Activated CD4-positive, alpha-beta T cell treated with anti-CD3 and anti-CD28 coated beads for 4 hours (primary cell): ENCODE data around the gene TSGA10IP.
A peak's percentile ranks its signal among the peaks of the same experiment; 100 is the strongest.

Experiments used
- DNase-seq, 2 donors: peaks; one replicate each; pipeline ENCODE4 v3.0.0-alpha.2; 2020

Gene TSGA10IP

DNA sequence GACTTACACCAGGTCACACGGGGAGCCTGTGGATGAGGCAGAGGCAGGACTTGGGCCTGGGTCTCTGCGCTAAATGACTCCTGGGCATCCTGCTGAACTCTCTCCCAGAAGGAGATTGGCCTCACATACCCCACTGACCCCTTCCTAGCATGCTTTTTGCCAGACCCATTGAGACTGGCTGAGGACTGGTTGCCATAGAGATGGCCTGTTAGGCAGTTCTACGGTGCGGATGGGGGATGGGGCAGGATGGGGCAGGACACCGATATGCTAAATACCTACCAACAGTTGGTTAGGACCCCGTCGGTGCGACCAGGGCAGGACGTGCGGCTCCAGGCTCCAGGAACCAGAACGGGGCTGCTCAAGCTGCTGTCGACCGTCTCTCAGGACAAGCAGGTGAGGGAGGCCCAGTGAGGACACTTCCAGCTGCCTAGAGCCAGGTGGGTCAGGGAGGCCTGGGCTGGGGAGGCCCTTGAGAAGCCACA lies at the start of gene TSGA10IP:
Gene TSGA10IP (plus strand): TSS at position 51 of the 482 bp plus-strand sequence. CDS start 196 bp downstream, at position 247.
- no peak for DNase-seq

DNA sequence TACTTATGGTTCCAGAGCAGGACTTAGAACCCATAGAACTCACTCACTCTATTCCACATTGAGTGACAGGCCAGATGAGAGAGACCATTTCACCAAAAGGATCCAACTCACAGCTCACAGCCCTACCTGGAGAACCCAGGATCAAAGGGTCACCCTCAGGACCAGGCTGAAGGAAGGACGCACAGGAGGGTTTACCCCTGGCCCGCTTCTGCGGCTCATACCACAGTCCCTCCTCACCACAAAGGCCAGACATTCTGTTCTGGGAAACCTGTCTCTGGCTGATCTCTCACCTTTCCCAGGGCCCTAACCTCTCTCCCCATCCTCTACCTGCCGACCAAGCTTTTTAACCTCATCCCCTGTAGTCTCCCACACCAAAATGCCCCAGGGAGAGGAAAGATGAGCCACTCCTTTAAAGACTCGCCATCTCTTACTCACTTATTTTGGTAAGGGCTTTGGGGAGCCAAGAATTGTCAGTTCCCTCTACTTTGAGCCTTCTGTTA lies 49.7 kb upstream of the TSGA10IP start:
- DNase-seq: no peak

DNA sequence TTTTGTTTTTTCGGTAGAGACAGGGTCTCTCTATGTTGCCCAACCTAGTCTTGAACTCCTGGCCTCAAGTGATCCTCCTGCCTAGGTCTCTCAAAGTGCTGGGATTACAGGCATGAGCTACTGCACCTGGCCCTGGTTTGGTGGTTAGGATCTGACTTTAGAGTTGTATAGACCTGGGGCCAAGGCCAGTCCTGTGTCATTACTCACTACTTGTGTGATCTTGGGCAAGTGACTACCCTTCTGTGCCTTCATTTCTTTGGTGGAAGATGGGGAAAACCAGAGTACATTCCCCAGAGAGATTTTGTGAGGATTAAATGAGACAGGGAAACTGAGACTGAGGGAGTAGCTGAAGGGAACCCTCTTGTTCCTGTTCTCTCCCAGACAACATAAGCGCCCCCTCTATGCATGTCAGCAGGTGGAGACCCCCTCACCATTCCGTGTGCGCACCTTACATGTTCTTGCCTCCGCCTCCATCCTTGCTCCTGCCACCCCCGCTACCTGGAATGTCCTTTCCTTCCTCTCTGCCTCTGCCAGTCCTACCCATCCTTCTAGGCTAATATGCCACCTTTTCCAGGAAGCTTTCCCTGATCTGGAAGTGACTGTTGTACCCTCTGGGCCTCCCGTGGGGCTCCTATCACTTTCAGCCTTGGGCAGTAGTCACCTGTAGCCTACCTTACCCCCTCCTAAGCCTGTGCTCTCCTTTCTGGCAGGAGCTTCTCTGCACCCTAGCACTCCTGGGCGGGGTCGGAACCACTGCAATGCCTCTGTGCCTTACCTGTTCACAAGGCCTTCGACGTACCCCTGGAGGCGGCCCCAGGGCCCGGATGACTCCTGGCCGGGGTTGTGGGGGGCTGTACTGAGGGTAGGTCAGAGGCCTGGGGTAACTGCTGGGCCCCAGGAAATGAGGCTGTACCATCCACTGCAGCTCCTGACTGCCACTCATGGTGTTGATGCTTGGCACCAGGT lies 49.0 kb upstream of the TSGA10IP start:
- DNase-seq: no peak

DNA sequence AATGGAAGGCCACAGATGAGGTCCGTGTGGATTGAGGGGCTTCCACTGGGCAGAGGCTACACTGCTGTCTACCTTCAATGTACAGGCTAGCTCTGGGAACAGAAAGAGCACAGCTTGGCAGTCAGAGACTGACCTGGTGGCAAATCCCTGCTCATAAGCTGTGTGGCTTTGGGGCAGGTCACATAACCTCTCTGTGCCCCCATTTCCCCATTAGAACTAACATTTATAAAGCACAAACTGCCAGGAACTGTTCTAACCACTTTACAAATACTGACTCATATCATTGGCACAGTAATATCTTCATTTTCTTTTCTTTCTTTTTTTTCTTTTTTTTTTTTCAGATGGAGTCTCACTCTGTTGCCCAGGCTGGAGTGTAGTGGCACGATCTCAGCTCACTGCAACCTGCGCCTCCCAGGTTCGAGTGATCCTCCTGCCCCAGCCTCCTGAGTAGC lies 48.2 kb upstream of the TSGA10IP start:
- DNase-seq: no peak

DNA sequence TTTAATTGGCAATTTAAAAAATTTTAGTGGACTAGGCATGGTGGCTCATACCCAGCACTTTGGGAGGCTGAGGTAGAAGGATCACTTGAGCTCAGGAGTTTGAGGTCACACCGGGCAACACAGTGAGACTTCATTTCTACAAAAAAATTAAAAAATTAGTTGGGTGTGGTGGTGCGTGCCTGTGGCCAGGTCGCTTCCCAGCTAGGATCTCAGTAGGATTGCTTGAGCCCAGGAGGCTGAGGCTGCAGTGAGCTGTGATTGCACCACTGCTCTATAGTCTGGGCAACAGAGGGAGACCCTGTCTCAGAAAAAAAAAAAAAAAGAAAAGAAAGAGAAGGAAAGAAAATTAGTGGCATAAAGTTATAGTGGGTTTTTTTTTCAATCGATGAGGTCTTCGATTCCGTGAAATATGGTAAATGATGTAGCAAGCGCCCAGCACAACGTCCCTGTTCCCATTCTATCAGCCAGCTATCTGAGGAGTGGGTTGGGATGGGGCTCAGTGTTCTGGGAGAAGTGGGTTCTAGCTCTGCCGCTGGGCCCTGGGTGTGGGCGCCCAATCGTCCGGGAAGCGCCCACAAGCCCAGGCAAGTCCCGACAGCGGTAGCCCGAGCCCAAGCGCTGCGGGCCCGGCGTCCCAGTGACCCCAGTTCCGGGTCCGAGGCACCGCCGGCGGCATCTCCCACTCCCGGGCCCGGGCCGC lies 46.5 kb upstream of the TSGA10IP start:
- no peak for DNase-seq

DNA sequence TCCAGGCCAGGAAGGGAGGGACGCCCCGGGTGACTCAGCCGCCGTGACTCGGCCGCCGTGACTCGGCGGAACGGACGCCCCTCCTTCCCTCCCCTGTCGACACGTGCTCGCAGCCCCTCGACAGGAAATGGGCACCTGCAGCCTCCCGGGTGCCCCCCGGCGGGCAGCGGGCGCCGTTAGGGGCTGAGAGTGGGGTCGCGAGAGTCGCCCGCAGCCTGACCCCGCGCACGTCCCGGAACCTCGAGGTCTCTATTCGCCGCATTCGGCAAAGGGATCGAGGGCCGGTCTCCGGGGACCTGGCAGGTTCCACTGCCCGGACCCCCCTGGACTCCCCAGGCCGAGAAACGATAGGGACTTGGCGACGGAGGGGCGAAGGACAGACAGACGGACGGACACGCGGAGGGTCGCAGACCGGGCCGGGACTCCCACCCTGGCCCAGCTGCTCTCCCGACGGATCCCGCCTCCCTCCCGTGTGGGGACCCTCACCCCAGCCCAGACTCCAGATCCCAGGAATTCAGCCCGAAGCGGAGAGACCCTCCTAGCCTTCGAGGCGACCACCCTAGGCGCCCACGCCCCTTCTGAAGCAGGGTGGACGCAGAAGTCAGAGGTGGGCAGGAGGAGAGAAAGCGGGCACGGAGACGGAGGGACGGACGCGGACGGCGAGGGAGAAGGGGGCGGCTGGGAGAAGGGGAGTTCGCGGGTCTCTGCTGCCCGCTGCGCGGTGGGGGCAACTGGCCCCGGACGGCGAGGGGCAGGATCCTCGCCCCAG lies 45.7 kb upstream of the TSGA10IP start:
- DNase-seq: peak; percentile 72 to 79

DNA sequence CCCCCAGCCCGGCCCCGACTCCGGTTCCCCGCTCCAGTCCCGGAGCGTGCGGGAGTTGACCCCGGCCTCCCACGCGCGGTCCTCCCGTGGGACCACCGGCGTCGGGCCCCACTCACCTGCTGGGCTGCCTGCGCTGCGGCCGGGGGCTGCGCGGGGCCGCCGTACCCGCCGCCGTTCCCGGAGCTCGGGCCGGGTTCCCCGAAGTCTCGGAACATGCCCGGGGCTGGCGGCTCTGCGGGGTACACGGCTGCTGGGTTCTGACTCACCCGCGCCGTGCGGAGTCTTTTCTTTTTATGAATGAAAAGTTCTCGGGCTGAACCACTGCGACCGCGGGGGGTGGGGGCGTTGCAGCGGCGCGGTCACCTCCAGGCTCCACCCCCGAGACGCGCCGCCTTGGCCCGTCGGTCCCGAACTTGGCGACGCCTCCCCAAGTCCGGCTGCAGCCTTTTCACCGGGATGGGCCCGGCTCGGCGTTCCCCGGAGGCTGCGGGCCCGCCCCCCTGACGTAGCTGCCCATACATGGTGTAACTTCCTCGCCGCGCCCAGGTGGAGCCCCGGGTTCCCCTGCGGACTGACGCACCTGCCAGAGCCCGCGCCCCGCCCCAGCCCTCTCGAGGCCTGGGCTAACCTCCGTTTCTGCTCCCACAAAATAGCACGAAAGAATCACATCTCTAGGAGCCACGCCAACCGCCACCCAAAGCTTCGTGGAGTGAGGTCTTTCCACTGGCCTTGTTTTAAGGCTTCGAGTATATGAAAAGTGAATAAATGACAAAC lies 45.0 kb upstream of the TSGA10IP start, which contains the start of gene FOSL1:
Gene FOSL1 (minus strand): TSS at position 264 of the 774 bp plus-strand sequence. CDS start 49 bp downstream, at position 215.
- peak; percentile 96 for DNase-seq

DNA sequence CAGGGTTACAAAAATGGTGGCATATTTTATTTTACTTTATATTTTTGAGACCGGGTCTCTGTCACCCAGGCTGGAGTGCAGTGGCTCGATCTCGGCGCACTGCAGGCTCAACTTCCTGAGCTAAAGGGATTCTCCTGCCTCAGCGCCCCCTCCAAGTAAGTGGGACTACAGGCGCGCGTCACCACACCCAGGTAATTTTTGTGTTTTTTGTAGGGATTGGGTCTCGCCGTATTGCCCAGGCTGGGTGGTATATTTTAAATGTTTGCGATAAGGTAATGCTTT lies 44.4 kb upstream of the TSGA10IP start:
- no peak for DNase-seq

DNA sequence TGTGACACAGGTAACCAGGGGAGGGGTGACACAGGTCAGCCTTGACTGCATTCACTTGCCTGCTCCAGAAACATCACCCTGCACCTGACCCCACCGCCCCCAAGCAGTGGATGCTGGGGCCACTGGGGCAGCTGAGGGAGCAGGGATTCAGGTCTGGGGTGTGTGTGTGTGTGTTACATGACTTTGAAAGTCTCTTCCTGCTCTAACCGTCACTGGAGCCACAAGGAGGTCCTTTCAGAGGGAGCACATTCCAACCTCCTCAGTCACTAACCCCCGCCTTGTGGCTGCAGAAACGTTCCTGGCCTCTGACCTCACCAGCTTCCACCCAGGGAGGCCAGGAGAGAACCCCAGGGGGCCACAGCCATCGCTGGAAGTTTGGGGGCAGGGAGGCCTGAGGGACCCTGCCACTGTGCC lies 42.2 kb upstream of the TSGA10IP start:
- no peak for DNase-seq

DNA sequence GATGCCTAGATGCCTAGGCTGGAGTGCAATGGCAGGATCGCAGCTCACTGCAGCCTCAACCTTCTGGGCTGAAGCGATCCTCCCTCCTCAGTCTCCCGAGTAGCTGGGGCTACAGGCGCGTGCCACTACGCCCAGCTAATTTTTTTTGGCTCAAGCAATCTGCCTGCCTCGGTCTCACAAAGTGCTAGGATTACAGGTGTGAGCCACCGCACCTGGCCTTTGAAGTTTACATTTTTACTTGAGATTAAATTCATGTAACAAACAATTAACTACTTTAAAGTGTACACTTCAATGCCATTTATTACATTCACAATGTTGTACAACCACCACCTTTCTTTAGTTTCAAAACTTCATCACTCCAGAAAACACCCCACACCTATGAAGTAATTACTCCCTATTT lies 41.6 kb upstream of the TSGA10IP start:
- no peak for DNase-seq

DNA sequence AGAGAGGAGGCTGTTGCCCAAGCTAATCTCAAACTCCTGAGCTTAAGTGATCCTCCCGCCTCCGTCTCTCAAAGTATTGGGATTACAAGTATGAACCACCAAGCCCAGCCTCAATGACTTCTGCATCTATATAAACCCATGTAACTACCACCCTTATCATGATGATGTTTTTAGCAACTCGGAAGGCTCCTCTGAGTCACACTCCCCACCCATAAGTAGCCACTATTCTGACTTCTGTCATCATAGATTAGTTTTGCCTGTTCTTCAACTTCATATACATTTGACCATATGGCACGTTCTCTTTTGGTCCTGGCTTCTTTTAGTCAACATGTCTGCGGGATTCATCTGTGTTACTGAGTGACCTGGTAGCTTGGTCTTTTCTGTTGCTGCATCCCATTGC lies 38.7 kb upstream of the TSGA10IP start:
- no peak for DNase-seq

DNA sequence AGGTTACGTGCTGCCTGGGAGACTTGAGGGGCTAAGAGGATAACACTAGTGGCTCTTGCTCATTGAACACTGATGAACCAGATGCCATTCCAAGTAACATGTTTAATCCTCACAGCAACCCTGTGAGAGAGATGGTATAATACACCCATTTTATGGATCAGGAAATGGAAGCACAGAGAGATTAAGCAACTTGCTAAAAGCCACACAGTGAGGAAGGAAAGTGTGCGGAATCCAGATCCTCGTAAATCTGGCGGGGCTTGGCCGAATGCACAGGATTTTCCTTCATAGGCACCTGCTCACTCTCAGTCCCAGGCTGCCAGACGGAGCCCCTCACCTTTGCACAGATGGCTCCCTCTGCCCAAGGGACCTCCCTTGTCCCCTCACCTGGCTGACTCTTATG lies 37.4 kb upstream of the TSGA10IP start:
- no peak for DNase-seq

DNA sequence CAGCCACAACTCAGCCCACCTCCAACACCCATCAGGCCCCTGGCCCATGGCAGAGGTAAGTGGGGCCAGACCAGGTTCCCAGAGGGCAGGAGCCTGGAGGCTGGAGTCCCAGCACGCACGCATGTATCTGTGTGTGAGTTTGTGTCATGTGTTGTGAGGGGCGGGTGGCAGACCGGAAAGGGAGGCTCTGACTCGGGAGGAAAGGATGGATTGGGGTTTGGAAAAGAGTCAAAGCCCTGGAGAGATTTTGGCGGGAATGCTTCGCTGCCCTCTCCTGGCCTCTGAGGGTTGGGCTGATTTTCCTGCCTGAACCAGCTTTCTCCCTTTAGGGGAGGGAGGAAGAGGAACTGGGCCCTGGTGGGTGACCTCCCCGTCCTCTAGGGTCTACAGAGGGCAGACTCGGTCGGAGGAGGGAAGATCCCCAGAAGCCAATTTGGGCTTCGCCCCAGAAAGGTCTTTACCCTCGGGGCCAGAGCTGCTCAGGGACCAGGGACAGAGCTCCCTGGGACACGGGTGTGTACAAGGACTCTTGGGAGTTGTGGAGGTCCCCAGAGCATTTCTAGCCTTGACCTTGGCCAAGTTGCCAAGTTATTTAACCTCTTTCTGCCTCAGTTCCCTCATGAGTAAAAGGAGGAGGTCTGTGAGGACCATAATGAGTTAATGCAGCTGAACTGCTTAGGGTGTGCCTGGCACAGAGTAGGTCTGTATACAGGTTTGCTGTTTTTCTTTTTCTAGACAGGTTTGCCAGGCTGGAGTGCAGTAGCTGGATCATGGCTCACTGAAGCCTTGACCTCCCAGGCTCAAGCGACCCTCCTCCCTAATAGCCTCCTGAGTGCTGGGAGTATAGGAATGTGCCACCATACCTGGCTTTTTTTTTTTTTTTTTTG lies 33.4 kb upstream of the TSGA10IP start:
- no peak for DNase-seq

DNA sequence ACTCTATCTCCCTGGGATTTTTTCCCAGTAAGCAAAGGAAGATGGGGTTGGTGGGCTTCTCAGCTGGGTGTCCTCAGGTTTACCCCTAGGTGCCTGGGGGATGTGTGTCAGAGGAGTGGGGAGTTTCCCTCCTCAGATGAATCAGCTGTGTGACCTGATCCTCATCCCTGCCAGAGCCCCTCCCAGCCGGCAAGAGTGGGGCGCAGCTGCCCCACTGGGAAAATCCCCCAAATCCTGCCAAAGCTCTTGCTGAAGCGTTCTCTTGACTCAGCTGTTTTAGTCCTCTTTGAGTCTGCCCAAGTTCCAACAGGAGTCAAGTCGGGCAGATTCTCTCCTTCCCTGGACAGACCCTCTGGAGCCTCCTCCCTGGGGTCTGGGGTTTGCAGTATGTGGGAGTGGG lies 32.4 kb upstream of the TSGA10IP start:
- no peak for DNase-seq

DNA sequence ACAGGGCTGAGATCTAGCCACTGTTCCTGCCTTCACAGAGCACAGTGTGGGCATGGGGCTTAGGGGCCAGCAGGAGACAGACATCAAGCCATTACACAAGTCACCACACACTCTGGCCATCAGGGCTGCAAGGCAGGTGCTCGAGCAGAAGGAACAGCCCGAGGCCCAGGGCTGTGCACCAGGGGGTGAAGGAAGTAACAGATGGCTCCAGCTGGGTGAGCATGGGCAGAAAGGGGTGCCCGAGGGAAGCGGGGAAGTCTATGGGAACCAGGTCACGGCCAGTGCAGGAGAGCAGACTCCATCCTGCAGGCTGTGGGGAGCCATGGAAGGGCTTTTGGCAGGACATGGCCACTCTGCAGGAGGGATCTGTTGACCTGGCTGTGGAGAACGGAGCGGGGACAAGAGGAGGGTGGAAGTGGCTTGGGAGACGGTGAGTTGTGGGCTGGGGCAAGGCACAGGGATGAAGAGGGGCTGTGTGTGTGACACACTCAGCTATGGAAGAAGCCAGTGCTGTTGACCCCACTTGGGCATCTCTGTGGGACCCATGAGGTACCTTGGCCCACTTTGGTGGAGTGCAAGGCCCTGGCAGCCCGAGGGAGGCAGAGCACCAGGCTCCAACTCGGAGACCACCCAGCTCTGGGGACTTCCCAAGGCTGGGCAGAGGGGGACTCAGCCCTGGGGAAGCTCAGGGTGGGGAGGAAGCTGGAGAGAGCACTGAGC lies 30.0 kb upstream of the TSGA10IP start:
- DNase-seq: no peak

DNA sequence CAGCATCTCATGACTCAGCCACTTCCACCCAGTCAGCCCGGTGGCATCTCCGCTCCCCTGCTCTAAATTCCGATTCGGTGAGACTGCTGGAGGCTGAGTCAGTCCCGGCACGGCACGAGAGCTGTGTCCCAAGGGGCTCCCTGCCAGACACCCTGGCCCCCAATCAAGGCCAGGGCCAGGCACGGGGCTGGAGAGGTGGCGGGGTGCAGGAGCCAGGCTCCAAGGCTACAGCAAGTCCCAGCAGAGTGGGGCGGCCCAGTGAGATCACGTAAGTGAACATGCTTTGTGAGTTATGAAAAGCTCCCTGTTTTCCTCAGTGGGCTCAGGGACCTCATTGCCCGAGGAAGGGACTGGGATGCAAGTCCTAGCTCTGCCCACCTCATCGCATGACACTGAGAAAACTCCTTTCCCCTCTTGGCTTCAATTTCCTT lies 29.4 kb upstream of the TSGA10IP start:
- no peak for DNase-seq

DNA sequence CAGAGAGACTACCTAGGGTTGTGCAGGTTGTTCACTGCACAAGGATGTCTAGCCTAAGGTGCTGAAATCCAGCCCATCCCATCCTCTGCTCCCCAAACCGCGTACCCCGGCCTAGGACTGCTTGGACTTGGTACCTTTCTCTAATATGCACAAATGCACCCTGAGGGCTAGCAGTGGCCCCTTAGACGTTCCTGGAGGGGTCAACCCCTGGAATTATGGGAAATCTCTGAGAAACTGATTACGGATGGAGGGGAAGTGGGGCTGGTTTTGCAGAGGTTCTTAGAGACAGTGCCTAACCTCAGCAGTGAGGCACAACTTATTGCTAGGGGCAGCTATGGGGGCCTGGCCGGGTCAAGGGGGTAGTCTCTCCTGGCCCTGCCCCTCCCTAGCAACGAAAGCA lies 28.9 kb upstream of the TSGA10IP start:
- no peak for DNase-seq

DNA sequence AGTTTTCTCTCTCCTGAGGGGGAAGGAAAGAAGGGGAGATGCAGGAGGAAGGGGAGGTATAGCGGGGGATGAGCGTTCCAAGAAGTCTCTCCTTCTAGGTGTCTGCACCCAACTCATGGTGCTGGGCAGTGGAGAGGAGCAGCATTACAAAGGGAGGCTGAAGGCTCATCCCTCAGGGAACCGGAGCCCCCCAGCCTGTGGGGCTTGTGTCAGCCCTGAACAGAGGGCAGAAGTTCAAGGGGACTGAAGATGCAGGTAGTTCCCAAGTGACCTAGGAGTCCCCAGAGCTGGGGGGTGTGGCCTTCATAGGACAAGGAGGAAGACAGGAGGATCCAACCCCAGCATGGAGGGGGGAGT lies 28.2 kb upstream of the TSGA10IP start:
- no peak for DNase-seq

DNA sequence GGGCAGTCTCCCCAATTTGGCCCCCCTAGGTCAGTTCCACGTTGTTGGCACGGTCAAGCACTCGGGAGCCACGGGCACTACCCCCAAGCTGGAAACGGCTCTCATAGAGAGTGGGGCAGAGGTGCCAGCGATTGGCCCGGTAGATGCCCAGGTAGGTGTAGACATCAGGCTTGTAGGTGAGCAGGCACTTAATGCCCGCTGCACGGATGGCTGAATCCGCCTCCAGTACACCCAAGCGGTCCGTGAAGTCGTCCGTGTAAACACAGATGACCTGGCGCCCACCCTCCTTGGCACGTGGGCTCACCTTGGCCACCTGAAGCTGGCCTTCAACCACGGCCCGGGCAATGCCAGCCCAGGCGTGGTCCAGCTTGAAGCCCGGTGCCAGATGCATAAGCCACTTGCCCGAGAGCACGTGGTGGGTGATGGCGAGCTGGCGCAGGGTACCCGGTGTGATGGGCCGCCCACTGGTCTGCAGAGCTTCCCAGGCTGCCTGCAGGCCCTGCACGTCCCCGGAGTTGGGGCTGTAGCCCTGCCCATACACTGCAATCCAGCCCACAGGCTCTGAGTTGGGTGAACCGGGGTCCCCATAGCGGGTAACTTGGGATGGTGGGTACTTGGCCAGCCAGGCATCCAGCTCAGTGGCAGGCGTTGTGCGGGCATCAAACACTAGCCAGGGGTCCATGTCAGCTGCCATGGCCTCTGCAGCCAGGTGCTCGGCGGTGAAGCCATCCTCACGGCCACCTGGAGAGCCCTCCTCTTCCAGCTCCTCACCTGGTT lies 27.7 kb upstream of the TSGA10IP start:
- no peak for DNase-seq
